ENCODE results near the gene SCG5. TPM values are rescaled to one million over a fixed set of nuclear protein-coding genes. Genes with fewer than 3 reads are reported as not detected.

SCG5 gene
- total RNA-seq, 1 donor from 2014 or later: 0.39 TPM

- peak in 1 of 2 donors; percentile 85 for DNase-seq (ENCODE audit: low read depth in 2 of 2)
Observed at GRCh38 chr15:32659340-32660155, 18.0 kb downstream of the SCG5 start.

GRCh38 chr15:32663671-32664070 lies 22.2 kb downstream of the SCG5 start:
- no peak for DNase-seq (ENCODE audit: low read depth in 2 of 2)

GRCh38 chr15:32664796-32665195 lies 23.3 kb downstream of the SCG5 start:
- no peak for DNase-seq (ENCODE audit: low read depth in 2 of 2)

- DNase-seq (ENCODE audit: low read depth in 2 of 2): no peak
Observed at GRCh38 chr15:32667321-32667720, 25.8 kb downstream of the SCG5 start.

GRCh38 chr15:32668942-32669341 lies 27.4 kb downstream of the SCG5 start:
- DNase-seq (ENCODE audit: low read depth in 2 of 2): no peak

- no peak for DNase-seq (ENCODE audit: low read depth in 2 of 2)
Observed at GRCh38 chr15:32669896-32670611, 28.5 kb downstream of the SCG5 start.

- DNase-seq (ENCODE audit: low read depth in 2 of 2): no peak
Observed at GRCh38 chr15:32670623-32671022, 29.1 kb downstream of the SCG5 start.

GRCh38 chr15:32671339-32672325 lies 30.1 kb downstream of the SCG5 start:
- no peak for DNase-seq (ENCODE audit: low read depth in 2 of 2)

GRCh38 chr15:32674681-32675080 lies 33.2 kb downstream of the SCG5 start:
- no peak for DNase-seq (ENCODE audit: low read depth in 2 of 2)

- DNase-seq (ENCODE audit: low read depth in 2 of 2): no peak
Observed at GRCh38 chr15:32675466-32675865, 34.0 kb downstream of the SCG5 start.

- DNase-seq (ENCODE audit: low read depth in 2 of 2): no peak
Observed at GRCh38 chr15:32676169-32676568, 34.7 kb downstream of the SCG5 start.

GRCh38 chr15:32677238-32677750 lies 35.8 kb downstream of the SCG5 start:
- DNase-seq (ENCODE audit: low read depth in 2 of 2): peak in 1 of 2 donors; percentile 15

- no peak for DNase-seq (ENCODE audit: low read depth in 2 of 2)
Observed at GRCh38 chr15:32679298-32679690, 37.8 kb downstream of the SCG5 start.

GRCh38 chr15:32682569-32682968 lies 41.1 kb downstream of the SCG5 start:
- no peak for DNase-seq (ENCODE audit: low read depth in 2 of 2)

GRCh38 chr15:32682977-32683630 lies 41.6 kb downstream of the SCG5 start:
- DNase-seq (ENCODE audit: low read depth in 2 of 2): no peak

- peak in 1 of 2 donors; percentile 69 for DNase-seq (ENCODE audit: low read depth in 2 of 2)
Observed at GRCh38 chr15:32683906-32684584, 42.5 kb downstream of the SCG5 start.

GRCh38 chr15:32685576-32685975 lies 44.1 kb downstream of the SCG5 start:
- peak in 1 of 2 donors; percentile 2 for DNase-seq (ENCODE audit: low read depth in 2 of 2)

- DNase-seq (ENCODE audit: low read depth in 2 of 2): peak in 1 of 2 donors; percentile 43
Observed at GRCh38 chr15:32687556-32687955, 46.0 kb downstream of the SCG5 start.

GRCh38 chr15:32688151-32688639 lies 46.7 kb downstream of the SCG5 start:
- peak in 1 of 2 donors; percentile 53 for DNase-seq (ENCODE audit: low read depth in 2 of 2)
